Esophagus (tissue), 2 donors: ENCODE results near the gene HERC5. TPM values are rescaled to one million over a fixed set of nuclear protein-coding genes. Genes with fewer than 3 reads are reported as not detected.

ENCODE experiments used
- H3K27ac ChIP-seq, 2 donors: one replicate each; pipeline ENCODE4 v1.5.1; 2013; ENCODE audit warnings: low read depth in 2 of 2, mild to moderate bottlenecking in 2 of 2, inconsistent platforms in 1 of 2, low read length in 1 of 2, moderate library complexity in 1 of 2
- H3K27me3 ChIP-seq, 2 donors: one replicate each; pipeline ENCODE4 v1.6.1; 2013; ENCODE audit warnings: low read length in 2 of 2, control low read depth in 1 of 2, mild to moderate bottlenecking in 1 of 2; ENCODE audit not compliant: insufficient read depth in 2 of 2, control insufficient read depth in 1 of 2
- H3K36me3 ChIP-seq, 2 donors: one replicate each; pipeline ENCODE4 v1.6.1; 2013; ENCODE audit warnings: low read length in 1 of 2; ENCODE audit not compliant: control insufficient read depth in 2 of 2, insufficient read depth in 2 of 2
- H3K4me1 ChIP-seq, 2 donors: one replicate each; pipeline ENCODE4 v1.6.1; 2013; ENCODE audit warnings: low read length in 1 of 2; ENCODE audit not compliant: control insufficient read depth in 2 of 2, insufficient read depth in 2 of 2
- H3K4me3 ChIP-seq, 2 donors: one replicate each; pipeline ENCODE4 v1.5.1; 2013; ENCODE audit warnings: low read length in 2 of 2, mild to moderate bottlenecking in 2 of 2, low read depth in 1 of 2, moderate library complexity in 1 of 2
- H3K9me3 ChIP-seq, 2 donors: one replicate each; pipeline ENCODE4 v1.6.1; 2013; ENCODE audit warnings: mild to moderate bottlenecking in 2 of 2, low read depth in 1 of 2, low read length in 1 of 2, moderate library complexity in 1 of 2; ENCODE audit not compliant: control insufficient read depth in 2 of 2, insufficient read depth in 1 of 2
- WGBS, 2 donors: extraction: QIAGEN DNeasy Blood & Tissue Kit; methylation state at CpG; one replicate each; pipeline ENCODE4 v1.1.7; 2013; 5-methylcytosine and 5-hydroxymethylcytosine counted together
- polyA plus RNA-seq, 2 donors: library from polyadenylated mRNA; stranded (reverse); fragments of 200-250 nt; gene quantifications; one replicate each; pipeline ENCODE4 v1.2.3, GENCODE V29; 2013
- donor health status: healthy with polysubstance abuse.
- donor health status: Bipolar disorder and iron deficiency.

HERC5 gene
- polyA plus RNA-seq, 2 donors: 0.92 to 1.1 TPM

DNA sequence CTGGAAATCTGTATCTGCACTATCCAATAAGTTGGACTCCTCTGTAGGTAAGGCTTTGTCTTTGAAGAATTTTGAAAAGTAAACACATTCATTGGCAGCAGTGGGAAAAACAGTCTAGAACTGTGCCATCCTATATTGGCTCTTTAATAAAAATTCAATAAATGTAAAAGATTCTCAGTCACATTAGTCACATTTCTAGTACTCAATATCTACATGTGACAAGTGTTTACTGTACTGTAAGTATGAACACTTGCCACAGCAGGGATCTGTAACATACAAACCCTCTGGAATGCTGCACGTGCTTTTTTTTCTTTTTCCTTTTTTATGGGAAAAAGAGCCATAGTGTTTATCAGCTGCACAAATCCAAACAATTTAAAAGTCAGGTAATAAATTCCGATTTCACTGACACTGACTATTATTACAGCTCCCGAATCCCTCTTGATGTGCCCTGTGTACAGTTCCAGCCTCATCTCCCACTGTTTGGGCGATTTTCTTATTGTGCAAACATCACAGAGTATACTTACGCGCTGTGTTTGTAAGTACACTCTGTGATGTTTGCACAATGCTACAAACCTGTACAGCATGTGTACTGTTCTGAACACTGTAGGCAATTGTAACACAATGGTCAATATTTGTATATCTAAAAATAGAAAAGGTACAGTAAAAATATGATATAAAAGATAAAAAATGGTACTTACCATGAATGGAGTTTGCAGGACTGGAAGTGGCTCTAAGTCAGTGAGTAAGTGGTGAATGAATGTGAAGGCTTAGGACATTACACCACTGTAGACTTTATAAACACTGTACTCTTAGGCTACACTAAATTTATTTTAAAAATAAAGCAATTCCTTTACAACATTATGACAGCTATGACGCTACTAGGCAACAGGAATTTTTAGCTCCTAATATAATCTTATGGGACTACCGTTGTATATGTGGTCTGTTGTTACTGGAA is 57.9 kb downstream of the HERC5 start:
- WGBS, 2 donors: 71 to 79% methylated on average over 8 of the region's 8 CpGs
- H3K4me3 ChIP-seq: no peak overlapping the region
- no peak overlapping the region for H3K27ac ChIP-seq
- H3K9me3 ChIP-seq: no peaks in the 10 kb centered on the region
- no peaks in the 10 kb centered on the region for H3K4me1 ChIP-seq
- no peaks in the 10 kb centered on the region for H3K27me3 ChIP-seq
- H3K36me3 ChIP-seq: no peaks in the 10 kb centered on the region

- 90 to 91% methylated on average over 3 of the region's 3 CpGs for WGBS, 2 donors
- Histone ChIP-seq H3K4me3 (no peak overlapping the region), H3K36me3 (peaks cover 0 to 4% of the 10 kb centered on the region in 2 donors), H3K4me1 (no peaks in the 10 kb centered on the region), H3K9me3 (no peaks in the 10 kb centered on the region), H3K27me3 (no peaks in the 10 kb centered on the region), H3K27ac (no peak overlapping the region)
Measured at GRCh38 chr4:88516746-88517145, 59.8 kb downstream of the HERC5 start.

GRCh38 chr4:88517825-88518224 is 60.9 kb downstream of the HERC5 start:
- H3K36me3 ChIP-seq: peaks cover 0 to 4% of the 10 kb centered on the region in 2 donors
- no peaks in the 10 kb centered on the region for H3K9me3 ChIP-seq
- 75 to 76% methylated on average over 3 of the region's 3 CpGs for WGBS, 2 donors
- no peaks in the 10 kb centered on the region for H3K27me3 ChIP-seq
- H3K27ac ChIP-seq: no peak overlapping the region
- no peak overlapping the region for H3K4me3 ChIP-seq
- H3K4me1 ChIP-seq: no peaks in the 10 kb centered on the region

DNA sequence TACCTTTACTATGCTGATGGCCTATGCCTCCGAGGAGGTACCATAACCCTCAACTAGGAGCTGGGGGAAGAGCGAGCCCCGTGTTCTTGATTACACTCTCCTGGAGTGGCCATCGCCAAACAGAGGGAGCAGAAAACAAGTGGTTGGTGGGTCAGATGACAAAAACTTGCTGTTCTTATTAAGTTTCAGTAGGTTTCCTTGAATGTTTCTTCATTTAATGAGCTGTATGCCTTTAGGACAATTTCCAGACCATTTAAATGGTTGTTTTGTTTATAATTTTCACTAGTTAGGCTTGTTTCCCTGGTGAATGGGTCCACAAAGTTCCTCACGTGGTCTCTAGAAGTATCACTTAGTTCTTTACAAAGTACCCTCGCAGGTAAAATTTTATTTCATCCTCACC is 62.0 kb downstream of the HERC5 start:
- Histone ChIP-seq H3K27me3 (no peaks in the 10 kb centered on the region), H3K4me3 (no peak overlapping the region), H3K36me3 (peaks cover 0 to 4% of the 10 kb centered on the region in 2 donors), H3K4me1 (no peaks in the 10 kb centered on the region), H3K27ac (no peak overlapping the region), H3K9me3 (no peaks in the 10 kb centered on the region)
- whole genome bisulfite sequencing, 2 donors: 91 to 92% methylated on average over 6 of the region's 6 CpGs

DNA sequence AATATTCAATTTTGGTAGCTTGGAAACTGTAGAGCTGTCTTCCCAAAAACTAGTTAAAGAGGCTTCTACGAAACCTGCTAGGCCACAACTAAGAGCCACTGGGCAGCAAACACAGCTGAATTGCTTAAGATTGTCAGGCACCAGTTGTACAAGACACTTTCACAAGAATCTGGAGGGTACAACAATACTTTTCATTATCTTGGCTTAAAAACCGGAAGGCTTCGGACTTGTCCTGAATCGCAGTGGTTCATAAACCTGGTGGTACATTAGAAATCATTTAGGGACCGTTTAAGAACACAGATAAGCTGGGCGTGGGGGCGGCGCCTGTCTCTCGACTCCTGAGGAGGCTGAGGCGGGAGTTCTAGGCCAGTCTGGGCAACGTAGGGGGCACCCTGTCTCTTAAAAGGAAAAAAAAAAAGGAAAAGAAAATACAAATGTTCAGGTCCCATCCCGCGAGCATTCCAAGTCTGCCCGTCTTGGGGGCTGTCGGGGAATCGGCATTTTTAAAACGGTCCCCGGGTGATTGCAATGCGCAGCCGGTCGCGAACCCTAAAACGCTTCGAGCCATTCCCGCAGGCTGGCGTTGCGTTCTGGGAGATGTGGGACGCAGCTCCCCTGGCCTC is 65.9 kb downstream of the HERC5 start:
- Histone ChIP-seq H3K27ac (peak overlapping the region; percentile 79 to 92), H3K4me3 (peak overlapping the region; percentile 83 to 86), H3K36me3 (peaks cover 0 to 4% of the 10 kb centered on the region in 2 donors), H3K9me3 (no peaks in the 10 kb centered on the region), H3K27me3 (no peaks in the 10 kb centered on the region), H3K4me1 (no peaks in the 10 kb centered on the region)
- WGBS, 2 donors: 1% methylated on average over 28 of the region's 28 CpGs

DNA sequence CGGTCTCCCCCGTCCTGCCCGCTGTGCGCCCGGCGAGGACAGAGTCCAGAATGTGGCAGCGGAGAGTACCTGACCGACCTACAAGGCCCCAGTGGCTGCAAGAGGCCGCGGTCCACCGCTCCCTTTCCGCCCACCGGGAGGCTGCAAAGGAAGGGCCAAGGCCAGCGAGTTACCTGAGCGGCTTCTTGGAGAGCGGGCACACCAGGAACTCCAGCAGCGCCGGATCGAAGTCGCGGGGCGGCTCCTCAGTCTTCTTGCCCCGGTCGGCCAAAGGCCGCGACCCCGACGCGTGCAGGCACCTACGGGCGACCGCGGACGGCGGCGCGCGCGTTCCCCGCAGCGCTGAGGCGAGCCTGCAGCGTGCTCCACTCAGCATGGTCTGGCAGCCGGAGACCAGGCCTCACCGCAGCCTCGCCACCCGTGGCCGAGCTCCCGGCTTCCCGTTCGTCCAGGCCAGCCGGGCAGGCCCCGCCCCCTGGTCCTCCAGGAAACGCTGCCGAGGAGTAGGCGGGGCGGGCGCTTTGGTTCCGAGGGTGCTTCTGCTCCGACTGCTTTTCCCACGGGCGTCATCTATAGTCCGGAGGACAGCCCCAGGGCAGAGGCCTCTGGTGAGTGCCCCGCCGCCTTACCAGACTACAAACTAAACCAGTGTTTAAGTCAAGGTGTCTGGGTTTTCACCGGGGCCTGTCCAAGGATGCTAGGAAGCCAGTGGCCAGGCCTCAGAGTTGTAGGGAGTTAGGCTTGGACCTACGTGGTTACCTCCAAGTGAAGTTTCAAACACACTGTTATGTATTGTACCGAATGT is 66.6 kb downstream of the HERC5 start, which contains the start of gene PYURF:
TSS of gene PYURF (minus strand) at position 452 of the 805 bp plus-strand sequence. CDS start at position 376, 76 bp downstream.
- Histone ChIP-seq H3K4me3 (peak within 1 kb of the TSS; percentile 83 to 86), H3K27ac (peak within 1 kb of the TSS; percentile 79 to 92), H3K9me3 (no peaks in the 10 kb centered on the region), H3K27me3 (no peaks in the 10 kb centered on the region), H3K4me1 (no peaks in the 10 kb centered on the region), H3K36me3 (peaks cover 0 to 4% of the 10 kb centered on the region in 2 donors)
- WGBS, 2 donors: 0% methylated on average over 67 to 68 of the region's 68 CpGs

DNA sequence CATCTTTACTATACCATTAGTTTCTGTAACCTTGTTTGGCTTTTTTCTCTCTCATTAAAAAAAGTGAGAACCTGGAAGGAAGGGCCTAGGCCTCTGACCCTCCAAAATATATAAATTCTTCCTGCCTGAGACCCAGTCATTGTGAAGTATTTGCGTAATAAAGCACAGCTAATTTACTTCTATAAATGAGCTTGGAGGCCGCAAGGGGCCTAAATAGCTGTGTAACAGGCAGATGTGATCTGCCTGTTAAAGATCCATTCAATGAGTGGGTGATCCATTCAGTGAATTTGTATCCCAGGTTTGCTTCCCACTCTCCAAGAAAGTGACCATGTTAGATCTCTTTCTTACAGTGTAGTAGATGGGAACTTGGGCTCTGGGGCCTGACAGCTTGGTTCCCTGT is 67.3 kb downstream of the HERC5 start:
- Histone ChIP-seq H3K27me3 (no peaks in the 10 kb centered on the region), H3K4me1 (no peaks in the 10 kb centered on the region), H3K9me3 (no peaks in the 10 kb centered on the region), H3K27ac (peak overlapping the region; percentile 7 to 79), H3K4me3 (peak overlapping the region in 1 of 2 donors; percentile 83), H3K36me3 (peaks cover 0 to 4% of the 10 kb centered on the region in 2 donors)
- WGBS, 2 donors: 48 to 52% methylated on average over 2 of the region's 2 CpGs

- Histone ChIP-seq H3K36me3 (peaks cover 0 to 4% of the 10 kb centered on the region in 2 donors), H3K4me1 (no peaks in the 10 kb centered on the region), H3K4me3 (no peak overlapping the region), H3K9me3 (no peaks in the 10 kb centered on the region), H3K27ac (no peak overlapping the region), H3K27me3 (no peaks in the 10 kb centered on the region)
- WGBS, 2 donors: 13 to 35% methylated on average over 1 of the region's 1 CpG
Measured at GRCh38 chr4:88526221-88526815, 69.4 kb downstream of the HERC5 start.

GRCh38 chr4:88527787-88528186 is 70.9 kb downstream of the HERC5 start:
- Histone ChIP-seq H3K27me3 (no peaks in the 10 kb centered on the region), H3K9me3 (no peaks in the 10 kb centered on the region), H3K36me3 (no peaks in the 10 kb centered on the region), H3K4me3 (no peak overlapping the region), H3K4me1 (no peaks in the 10 kb centered on the region), H3K27ac (no peak overlapping the region)
- 90 to 91% methylated on average over 8 of the region's 8 CpGs for WGBS, 2 donors
